ENCODE data around the gene PYDC2. TPM values are rescaled to one million over a fixed set of nuclear protein-coding genes. Genes with fewer than 3 reads are reported as not detected.

PYDC2 gene
- total RNA-seq, 2 experiments from 2014 or later: not detected

DNA sequence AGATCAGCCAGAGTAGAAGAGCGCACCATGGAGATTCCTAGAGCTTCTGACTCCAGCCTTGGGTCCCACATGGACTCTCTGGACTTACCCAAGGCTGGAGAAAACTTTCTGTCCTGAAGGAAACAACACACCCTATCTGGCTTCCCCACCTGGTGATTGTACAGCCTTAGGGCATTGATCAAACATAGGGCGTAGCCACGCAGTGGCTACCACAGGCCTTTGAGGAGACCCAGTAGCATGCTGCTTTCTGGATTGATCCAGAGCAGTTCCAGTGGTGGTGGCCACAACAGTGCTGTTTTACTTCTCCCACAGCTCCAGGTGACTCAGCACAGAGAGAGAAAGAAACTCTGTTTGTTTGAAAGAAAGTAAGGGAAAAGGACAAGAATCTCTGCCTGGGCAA, 23.5 kb downstream of the PYDC2 start:
- H3K27me3 ChIP-seq (ENCODE audit: control insufficient read depth in 1 of 2, insufficient read depth in 2 of 2, low read length in 2 of 2): no peaks in the 10 kb centered on the region
- H3K36me3 ChIP-seq (ENCODE audit: insufficient read depth, low read length): no peaks in the 10 kb centered on the region
- H3K36me3 Mint-ChIP-seq (ENCODE audit: low read depth): no peaks in the 10 kb centered on the region
- ChIA-PET POLR2A (no interaction called here), CTCF (no interaction called here)
- H3K27ac ChIP-seq (ENCODE audit: low read depth in 1 of 2, low read length in 2 of 2): no peak overlapping the region
- H3K27me3 Mint-ChIP-seq: no peaks in the 10 kb centered on the region
- H3K4me1 Mint-ChIP-seq (ENCODE audit: low read depth): no peaks in the 10 kb centered on the region
- DNase-seq: no peak
- no peak overlapping the region for H3K4me3 ChIP-seq (ENCODE audit: low read length)
- peaks cover 0 to 5% of the 10 kb centered on the region in 2 experiments for H3K9me3 ChIP-seq (ENCODE audit: control insufficient read depth in 1 of 2, insufficient read depth in 1 of 2, low read length in 2 of 2)
- H3K9me3 Mint-ChIP-seq: peaks cover 4% of the 10 kb centered on the region
- no peak for ATAC-seq (ENCODE audit: poor library complexity)
- intact Hi-C loops (cut with DNase I, micrococcal nuclease): no loop called here
- no peak overlapping the region for H3K27ac Mint-ChIP-seq
- no peak overlapping the region for H3K4me3 Mint-ChIP-seq
- no peaks in the 10 kb centered on the region for H3K4me1 ChIP-seq (ENCODE audit: insufficient read depth, low read length)
- TF ChIP-seq CTCF (IDR thresholded peaks at IDR 0.05): no peak

GRCh38 chr3:191492601-191493000, 31.6 kb downstream of the PYDC2 start:
- POLR2A ChIA-PET: no interaction called here
- H3K9me3 Mint-ChIP-seq: peaks cover 4% of the 10 kb centered on the region

GRCh38 chr3:191493336-191493735, 32.4 kb downstream of the PYDC2 start:
- Mint-ChIP-seq H3K27ac (no peak overlapping the region), H3K9me3 (peaks cover 4% of the 10 kb centered on the region), H3K36me3 (ENCODE audit: low read depth) (no peaks in the 10 kb centered on the region), H3K4me3 (no peak overlapping the region), H3K4me1 (ENCODE audit: low read depth) (no peaks in the 10 kb centered on the region), H3K27me3 (no peaks in the 10 kb centered on the region)
- no peak for ATAC-seq (ENCODE audit: poor library complexity)
- intact Hi-C loops (cut with DNase I, micrococcal nuclease): no loop called here
- no peaks in the 10 kb centered on the region for H3K36me3 ChIP-seq (ENCODE audit: insufficient read depth, low read length)
- no peak overlapping the region for H3K4me3 ChIP-seq (ENCODE audit: low read length)
- no peak overlapping the region for H3K27ac ChIP-seq (ENCODE audit: low read depth in 1 of 2, low read length in 2 of 2)
- H3K27me3 ChIP-seq (ENCODE audit: control insufficient read depth in 1 of 2, insufficient read depth in 2 of 2, low read length in 2 of 2): no peaks in the 10 kb centered on the region
- no peak for DNase-seq
- TF ChIP-seq CTCF (IDR thresholded peaks at IDR 0.05): no peak
- POLR2A ChIA-PET: no interaction called here
- H3K9me3 ChIP-seq (ENCODE audit: control insufficient read depth in 1 of 2, insufficient read depth in 1 of 2, low read length in 2 of 2): peaks cover 0 to 4% of the 10 kb centered on the region in 2 experiments
- CTCF ChIA-PET: no interaction called here
- no peaks in the 10 kb centered on the region for H3K4me1 ChIP-seq (ENCODE audit: insufficient read depth, low read length)

More at GRCh38 chr3:191492601-191493000, 31.6 kb downstream of the PYDC2 start:
- ATAC-seq (ENCODE audit: poor library complexity) (no peak), DNase-seq (no peak)
- Mint-ChIP-seq H3K4me1 (ENCODE audit: low read depth) (no peaks in the 10 kb centered on the region), H3K36me3 (ENCODE audit: low read depth) (no peaks in the 10 kb centered on the region), H3K4me3 (no peak overlapping the region), H3K27ac (no peak overlapping the region), H3K27me3 (no peaks in the 10 kb centered on the region)
- CTCF ChIA-PET: no interaction called here
- Histone ChIP-seq H3K27me3 (ENCODE audit: control insufficient read depth in 1 of 2, insufficient read depth in 2 of 2, low read length in 2 of 2) (no peaks in the 10 kb centered on the region), H3K4me3 (ENCODE audit: low read length) (no peak overlapping the region), H3K36me3 (ENCODE audit: insufficient read depth, low read length) (no peaks in the 10 kb centered on the region), H3K4me1 (ENCODE audit: insufficient read depth, low read length) (no peaks in the 10 kb centered on the region), H3K9me3 (ENCODE audit: control insufficient read depth in 1 of 2, insufficient read depth in 1 of 2, low read length in 2 of 2) (peaks cover 0 to 4% of the 10 kb centered on the region in 2 experiments), H3K27ac (ENCODE audit: low read depth in 1 of 2, low read length in 2 of 2) (no peak overlapping the region)
- TF ChIP-seq CTCF (IDR thresholded peaks at IDR 0.05): no peak
- intact Hi-C loops (cut with DNase I, micrococcal nuclease): no loop called here
